D341Med (cell line): ENCODE data around the gene DCAF11.
"Not testable (repeated sequence)": the region's sequence is repeated elsewhere in the genome, so short reads cannot be mapped to it uniquely, and the experiment has no call there.

Source experiments
- DNase-seq: peaks from one replicate; pipeline ENCODE4 v3.0.0; 2012; ENCODE audit warnings: low spot score

Gene DCAF11

GRCh38 chr14:24096545-24097181, 17.9 kb upstream of the DCAF11 start:
- DNase-seq: no peak

- DNase-seq: no peak
These were observed 16.2 kb upstream of the DCAF11 start for GRCh38 chr14:24098229-24098926.

- DNase-seq: no peak
These were observed 15.4 kb upstream of the DCAF11 start for GRCh38 chr14:24098927-24099813.

GRCh38 chr14:24100197-24100981, 14.2 kb upstream of the DCAF11 start:
- no peak for DNase-seq

GRCh38 chr14:24100982-24101494, 13.5 kb upstream of the DCAF11 start:
- no peak for DNase-seq

- DNase-seq: no peak
These were observed 12.1 kb upstream of the DCAF11 start for GRCh38 chr14:24102357-24103048.

- no peak for DNase-seq
These were observed 11.1 kb upstream of the DCAF11 start for GRCh38 chr14:24103451-24103850.

GRCh38 chr14:24105609-24106239, 8.9 kb upstream of the DCAF11 start:
- DNase-seq: not testable (repeated sequence)

GRCh38 chr14:24106672-24107271, 7.8 kb upstream of the DCAF11 start:
- DNase-seq: no peak

- no peak for DNase-seq
These were observed 6.2 kb upstream of the DCAF11 start for GRCh38 chr14:24108336-24108874.

- no peak for DNase-seq
These were observed 4.5 kb upstream of the DCAF11 start for GRCh38 chr14:24110060-24110459.

GRCh38 chr14:24110523-24110922, 4.1 kb upstream of the DCAF11 start:
- no peak for DNase-seq

GRCh38 chr14:24113379-24113800, 1.2 kb upstream of the DCAF11 start:
- no peak for DNase-seq

- peak; percentile 85 for DNase-seq
These were observed 611 bp upstream of the DCAF11 start for GRCh38 chr14:24113801-24114531.

GRCh38 chr14:24115422-24116127, 998 bp downstream of the DCAF11 start:
- no peak for DNase-seq

- DNase-seq: no peak
These were observed 1.7 kb downstream of the DCAF11 start for GRCh38 chr14:24116128-24116814.

- no peak for DNase-seq
These were observed 2.6 kb downstream of the DCAF11 start for GRCh38 chr14:24117179-24117578.

- DNase-seq: no peak
These were observed 5.1 kb downstream of the DCAF11 start for GRCh38 chr14:24119691-24120090.
